HEK293T (cell line): ENCODE measurements around the gene PRPF40B.

Source experiments
- FOXK2 ChIP-seq: fragments of 450-650 bp; IDR thresholded peaks from 2 replicates; pipeline ENCODE4 v1.6.1; 2016; ENCODE audit warnings: mild to moderate bottlenecking
- FOXM1 ChIP-seq: fragments of 450-650 bp; IDR thresholded peaks from 2 replicates; pipeline ENCODE4 v1.6.1; 2017; ENCODE audit warnings: mild to moderate bottlenecking, borderline replicate concordance
- SP1 ChIP-seq: fragments of 450-650 bp; IDR thresholded peaks from 2 replicates; pipeline ENCODE4 v1.6.1; 2017

GRCh38 chr12:49603721-49604120, 19.6 kb upstream of the PRPF40B start:
- TF ChIP-seq SP1: no peak
- no peak for TF ChIP-seq FOXK2
- TF ChIP-seq FOXM1: no peak
